OCI-LY3 (cell line): ENCODE results near the gene SIN3A.
"Not testable (repeated sequence)": the region's sequence is repeated elsewhere in the genome, so short reads cannot be mapped to it uniquely, and the experiment has no call there.

Source experiments
- H2AFZ ChIP-seq: fragments of 200-600, 300-600 bp; shearing (Covaris generic); 2 replicates; pipeline ENCODE4 v1.6.0; 2014; ENCODE audit warnings: antibody characterized with exemption, low read depth, low read length
- H3K27ac ChIP-seq: fragments of 200-600, 300-600 bp; sonication (generic); 2 replicates; pipeline ENCODE4 v1.5.1; 2014; ENCODE audit warnings: mild to moderate bottlenecking, low read length, moderate library complexity, mixed read lengths
- H3K27me3 ChIP-seq: fragments of 200-600, 300-600 bp; sonication (generic); 2 replicates; pipeline ENCODE4 v1.6.1; 2014; ENCODE audit warnings: low read depth, low read length, mixed read lengths
- H3K36me3 ChIP-seq: fragments of 200-600, 300-600 bp; sonication (generic); replicated peaks from 2 replicates; pipeline ENCODE3; 2014; ENCODE audit warnings: low read depth, low read length, mixed read lengths
- H3K4me1 ChIP-seq: fragments of 300-600, 200-600 bp; sonication (generic); 2 replicates; pipeline ENCODE4 v1.6.1; 2014; ENCODE audit warnings: low read length, mixed read lengths
- H3K4me2 ChIP-seq: fragments of 200-600, 300-600 bp; sonication (generic); 2 replicates; pipeline ENCODE4 v1.6.1; 2014; ENCODE audit warnings: low read length, mixed read lengths
- H3K4me3 ChIP-seq: fragments of 300-600, 200-600 bp; sonication (generic); 2 replicates; pipeline ENCODE4 v1.5.1; 2014; ENCODE audit warnings: antibody characterized with exemption, mild to moderate bottlenecking, low read length, moderate library complexity
- H3K79me2 ChIP-seq: fragments of 300-600, 200-600 bp; shearing (Covaris generic); 2 replicates; pipeline ENCODE4 v1.6.1; 2014; ENCODE audit warnings: mild to moderate bottlenecking, low read length, mixed read lengths
- H3K9ac ChIP-seq: fragments of 300-600, 200-600 bp; shearing (Covaris generic); 2 replicates; pipeline ENCODE4 v1.6.0; 2014; ENCODE audit warnings: mild to moderate bottlenecking, low read length, moderate library complexity
- H3K9me3 ChIP-seq: fragments of 200-600, 300-600 bp; shearing (Covaris generic); 2 replicates; pipeline ENCODE4 v1.6.1; 2014; ENCODE audit warnings: low read length, mixed read lengths; ENCODE audit not compliant: insufficient read depth
- H4K20me1 ChIP-seq: fragments of 200-600, 300-600 bp; sonication (generic); 2 replicates; pipeline ENCODE4 v1.6.1; 2016; ENCODE audit warnings: low read length, mixed read lengths; ENCODE audit not compliant: insufficient read depth
- CTCF ChIP-seq: fragments of 200-600, 300-600 bp; sonication (generic); IDR thresholded peaks from 2 replicates; pipeline ENCODE4 v1.5.1; 2014; ENCODE audit warnings: antibody characterized with exemption, low read length, low read depth
- EZH2phosphoT487 ChIP-seq: fragments of 200-600 bp; shearing (Covaris generic); IDR thresholded peaks from 2 replicates; pipeline ENCODE4 v1.6.1; 2018; ENCODE audit warnings: antibody characterized with exemption, mixed run types, low read depth

SIN3A gene

GRCh38 chr15:75352186-75353080, 99.1 kb downstream of the SIN3A start:
- no peaks in the 10 kb centered on the region for H3K79me2 ChIP-seq
- H4K20me1 ChIP-seq: no peaks in the 10 kb centered on the region
- TF ChIP-seq EZH2phosphoT487: no peak
- TF ChIP-seq CTCF: no peak
- H2AFZ ChIP-seq: no peak overlapping the region
- H3K4me2 ChIP-seq: no peak overlapping the region
- peaks cover 5% of the 10 kb centered on the region; the same call in 1 of the 2 replicates for H3K4me1 ChIP-seq
- H3K36me3 ChIP-seq: peaks cover 6% of the 10 kb centered on the region
- H3K9ac ChIP-seq: no peak overlapping the region
- no peaks in the 10 kb centered on the region for H3K9me3 ChIP-seq
- no peak overlapping the region for H3K4me3 ChIP-seq
- H3K27ac ChIP-seq: no peak overlapping the region
- H3K27me3 ChIP-seq: no peaks in the 10 kb centered on the region

DNA sequence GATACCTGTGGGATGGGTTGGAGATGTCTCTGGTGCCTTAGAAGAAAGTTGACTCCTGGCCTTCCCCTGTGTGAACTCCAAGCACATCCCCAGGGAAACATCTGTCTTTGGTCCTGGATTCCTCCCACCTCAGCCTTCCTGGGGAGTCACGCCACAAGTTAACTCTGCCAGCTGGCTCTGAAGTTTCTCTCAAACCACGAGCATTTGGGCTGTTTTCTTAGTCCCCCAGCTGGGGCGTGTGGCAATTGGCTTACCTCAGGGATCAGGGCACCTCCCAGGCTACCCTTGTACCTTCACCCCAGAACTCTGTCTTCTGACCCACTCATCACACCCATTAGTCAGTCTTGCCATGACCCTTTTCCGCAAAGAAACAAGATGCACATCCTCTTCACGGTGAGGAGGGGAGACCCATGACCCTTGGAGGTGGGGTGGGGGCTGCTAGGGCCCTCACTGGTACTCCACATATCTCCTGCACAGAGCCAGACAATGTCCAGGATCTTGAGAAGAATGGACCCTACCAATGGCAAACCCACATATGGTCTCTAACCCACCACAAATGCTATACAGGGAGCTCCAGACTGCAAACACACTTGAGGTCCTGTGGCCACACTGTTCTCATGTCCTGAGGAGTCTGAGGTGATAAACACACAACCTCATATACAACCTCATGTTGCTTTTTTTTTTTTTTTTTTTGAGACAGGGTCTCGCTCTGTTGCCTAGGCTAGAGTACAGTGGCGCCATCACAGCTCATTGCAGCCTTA, 100.7 kb downstream of the SIN3A start:
- Histone ChIP-seq H3K9ac (no peak overlapping the region), H3K27me3 (no peaks in the 10 kb centered on the region), H3K79me2 (no peaks in the 10 kb centered on the region), H2AFZ (no peak overlapping the region), H3K36me3 (no peaks in the 10 kb centered on the region), H3K4me1 (peaks cover 5% of the 10 kb centered on the region; the same call in 1 of the 2 replicates), H3K4me2 (no peak overlapping the region), H3K9me3 (no peaks in the 10 kb centered on the region), H3K27ac (no peak overlapping the region), H4K20me1 (no peaks in the 10 kb centered on the region), H3K4me3 (no peak overlapping the region)
- no peak for TF ChIP-seq EZH2phosphoT487
- TF ChIP-seq CTCF: no peak

DNA sequence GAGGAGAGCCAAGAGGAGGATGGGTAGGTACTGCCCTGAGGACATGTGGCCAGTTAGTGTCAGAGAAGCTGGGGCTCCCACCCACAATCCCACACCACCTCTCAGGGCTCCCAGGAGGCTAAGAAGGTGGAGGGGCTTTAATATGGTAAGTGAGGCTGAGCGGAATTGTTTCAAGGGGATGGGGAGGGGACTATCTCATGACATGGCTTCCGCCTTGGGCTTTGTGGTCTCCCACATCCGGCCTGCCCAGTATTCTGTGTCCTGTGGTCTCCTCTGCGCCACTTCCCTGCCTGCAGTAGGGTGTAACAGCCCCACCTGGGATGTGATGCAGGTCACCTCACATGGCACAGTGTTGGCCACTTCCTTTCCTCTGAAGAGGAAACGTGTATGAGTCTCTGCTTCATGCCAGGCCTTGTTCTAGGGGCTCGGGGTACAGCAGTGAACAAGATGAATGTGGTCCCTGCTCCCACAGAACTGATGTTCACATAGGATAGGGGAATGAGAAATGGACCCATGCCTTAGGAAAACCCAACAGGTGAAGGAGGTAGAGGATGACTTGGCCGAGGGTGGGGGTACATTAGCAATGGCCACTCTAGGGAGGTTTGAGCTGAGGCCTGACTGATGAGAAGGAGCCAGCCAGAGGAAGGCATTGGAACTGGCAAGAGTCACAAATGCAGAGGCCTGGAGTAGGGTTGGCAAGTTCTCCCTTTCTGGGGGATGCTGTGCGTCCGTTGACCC, 101.5 kb downstream of the SIN3A start:
- no peak overlapping the region for H2AFZ ChIP-seq
- H3K27me3 ChIP-seq: no peaks in the 10 kb centered on the region
- peaks cover 5% of the 10 kb centered on the region; the same call in 1 of the 2 replicates for H3K4me1 ChIP-seq
- H3K9ac ChIP-seq: no peak overlapping the region
- no peaks in the 10 kb centered on the region for H3K79me2 ChIP-seq
- H3K27ac ChIP-seq: no peak overlapping the region
- no peaks in the 10 kb centered on the region for H3K36me3 ChIP-seq
- no peaks in the 10 kb centered on the region for H3K9me3 ChIP-seq
- no peak overlapping the region for H3K4me2 ChIP-seq
- H4K20me1 ChIP-seq: no peaks in the 10 kb centered on the region
- H3K4me3 ChIP-seq: no peak overlapping the region
- TF ChIP-seq EZH2phosphoT487 (no peak), CTCF (no peak)

DNA sequence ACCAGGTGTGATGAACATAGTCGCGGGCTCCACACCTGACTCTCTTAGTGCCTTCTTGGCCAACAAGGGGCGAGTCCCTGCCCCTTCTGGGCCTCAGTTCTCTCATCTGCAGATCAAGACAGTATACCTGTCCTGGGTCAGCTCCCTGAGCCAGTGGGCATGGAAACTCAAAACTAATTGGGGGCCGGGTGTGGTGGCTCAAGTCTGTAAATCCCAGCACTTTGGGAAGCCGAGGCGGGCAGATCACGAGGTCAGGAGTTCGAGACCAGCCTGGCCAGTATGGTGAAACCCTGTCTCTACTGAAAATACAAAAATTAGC, 102.2 kb downstream of the SIN3A start:
- not testable (repeated sequence) for H2AFZ ChIP-seq, H3K27me3 ChIP-seq, H4K20me1 ChIP-seq, H3K27ac ChIP-seq, H3K4me2 ChIP-seq, H3K4me3 ChIP-seq, H3K9me3 ChIP-seq, H3K79me2 ChIP-seq, H3K36me3 ChIP-seq, H3K4me1 ChIP-seq, H3K9ac ChIP-seq
